AG10803 (cell line): ENCODE data around the gene EDIL3.

Experiments used
- DNase-seq: peaks from one replicate; pipeline ENCODE4 v3.0.0; 2010; ENCODE audit warnings: low read depth
- H3K4me3 ChIP-seq: 2 replicates; pipeline ENCODE4 v1.5.1; 2011; ENCODE audit warnings: mild to moderate bottlenecking, low read length, control low read depth
- TF ChIP-seq, protein P1 (sequence below): conservative IDR thresholded peaks from 2 replicates; pipeline ENCODE4 v1.5.1; 2011; ENCODE audit warnings: mild to moderate bottlenecking, low read length, control low read depth, inconsistent platforms

EDIL3 gene

DNA sequence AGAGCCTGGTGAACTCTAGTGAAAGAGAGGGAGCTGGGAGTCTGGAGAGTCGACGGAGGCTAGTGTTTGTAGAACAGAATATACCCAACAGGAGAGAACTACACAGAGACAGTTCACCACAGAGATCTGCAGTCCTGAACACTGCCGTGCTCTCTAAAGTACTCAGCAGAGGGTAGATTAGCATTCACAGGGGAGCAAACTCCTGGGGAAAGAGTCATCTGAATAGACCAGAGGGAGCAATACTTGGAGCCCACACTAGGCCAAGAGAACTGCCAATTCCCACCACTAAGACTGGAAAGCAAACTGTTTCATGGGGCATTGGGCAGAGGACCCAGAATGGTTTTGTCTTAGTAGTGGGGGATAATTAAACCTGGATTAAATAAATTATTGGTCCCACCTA, 235.6 kb downstream of the EDIL3 start:
- H3K4me3 ChIP-seq = no peak overlapping the region
- no peak for DNase-seq
- TF ChIP-seq, protein P1, sequence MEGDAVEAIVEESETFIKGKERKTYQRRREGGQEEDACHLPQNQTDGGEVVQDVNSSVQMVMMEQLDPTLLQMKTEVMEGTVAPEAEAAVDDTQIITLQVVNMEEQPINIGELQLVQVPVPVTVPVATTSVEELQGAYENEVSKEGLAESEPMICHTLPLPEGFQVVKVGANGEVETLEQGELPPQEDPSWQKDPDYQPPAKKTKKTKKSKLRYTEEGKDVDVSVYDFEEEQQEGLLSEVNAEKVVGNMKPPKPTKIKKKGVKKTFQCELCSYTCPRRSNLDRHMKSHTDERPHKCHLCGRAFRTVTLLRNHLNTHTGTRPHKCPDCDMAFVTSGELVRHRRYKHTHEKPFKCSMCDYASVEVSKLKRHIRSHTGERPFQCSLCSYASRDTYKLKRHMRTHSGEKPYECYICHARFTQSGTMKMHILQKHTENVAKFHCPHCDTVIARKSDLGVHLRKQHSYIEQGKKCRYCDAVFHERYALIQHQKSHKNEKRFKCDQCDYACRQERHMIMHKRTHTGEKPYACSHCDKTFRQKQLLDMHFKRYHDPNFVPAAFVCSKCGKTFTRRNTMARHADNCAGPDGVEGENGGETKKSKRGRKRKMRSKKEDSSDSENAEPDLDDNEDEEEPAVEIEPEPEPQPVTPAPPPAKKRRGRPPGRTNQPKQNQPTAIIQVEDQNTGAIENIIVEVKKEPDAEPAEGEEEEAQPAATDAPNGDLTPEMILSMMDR = no peak

DNA sequence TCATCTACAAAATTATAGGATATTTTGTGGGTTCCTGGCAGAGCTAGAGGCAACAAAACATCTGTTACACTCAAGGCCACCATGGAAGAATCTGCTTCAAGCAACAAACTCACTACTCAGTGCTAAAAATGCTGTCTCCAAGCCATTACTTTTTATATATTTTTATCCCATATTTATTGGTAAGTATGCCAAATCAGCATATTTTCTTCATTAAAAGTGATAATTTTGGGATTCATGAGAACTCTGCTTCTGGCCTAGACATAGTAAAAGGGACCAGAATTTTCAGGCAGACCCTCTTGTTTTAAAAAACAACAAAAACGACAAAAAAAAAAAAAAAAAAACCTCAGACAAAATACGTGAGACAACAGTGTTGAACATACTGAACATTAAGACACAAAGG, 236.0 kb downstream of the EDIL3 start:
- TF ChIP-seq, protein P1 = no peak
- DNase-seq = no peak
- H3K4me3 ChIP-seq = no peak overlapping the region

DNA sequence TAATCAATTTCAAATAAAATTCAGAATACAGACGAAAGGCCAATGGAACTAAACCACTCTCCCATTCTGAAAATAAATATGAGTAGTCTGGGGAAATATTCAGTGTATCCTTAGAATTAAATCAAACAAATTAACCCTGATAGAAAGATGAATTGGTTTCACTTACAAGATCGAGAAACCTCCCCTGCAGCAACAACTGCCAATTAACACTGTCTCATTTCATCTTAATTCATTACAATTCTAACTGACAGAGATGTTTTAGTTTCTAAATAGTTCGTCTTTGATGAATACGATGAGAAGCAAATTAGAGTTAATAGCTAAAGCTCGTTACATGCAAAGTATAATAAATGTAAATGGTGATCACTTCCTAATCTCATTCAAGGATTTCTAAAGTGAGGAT, 247.1 kb downstream of the EDIL3 start:
- no peak for DNase-seq
- no peak overlapping the region for H3K4me3 ChIP-seq
- TF ChIP-seq, protein P1 = no peak

DNA sequence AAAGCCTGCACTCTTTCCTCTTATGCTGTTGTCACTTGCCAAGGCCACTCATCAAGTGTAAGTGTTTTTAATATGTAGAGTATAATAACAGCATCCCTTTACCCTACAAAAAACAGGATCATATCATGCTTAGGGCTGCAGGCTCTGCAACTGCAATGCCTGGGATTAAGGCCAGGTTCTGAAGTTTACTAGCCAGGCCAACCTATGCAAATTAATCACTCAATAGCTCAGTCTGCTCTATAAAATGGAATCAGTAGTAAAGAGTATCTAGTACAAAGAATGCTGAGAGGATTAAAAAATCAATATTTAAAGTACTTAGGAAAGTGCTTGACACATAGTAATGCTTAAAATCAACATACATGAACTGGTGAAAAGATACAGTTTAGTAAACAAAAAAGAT, 253.3 kb downstream of the EDIL3 start:
- TF ChIP-seq, protein P1 = no peak
- no peak for DNase-seq
- no peak overlapping the region for H3K4me3 ChIP-seq

DNA sequence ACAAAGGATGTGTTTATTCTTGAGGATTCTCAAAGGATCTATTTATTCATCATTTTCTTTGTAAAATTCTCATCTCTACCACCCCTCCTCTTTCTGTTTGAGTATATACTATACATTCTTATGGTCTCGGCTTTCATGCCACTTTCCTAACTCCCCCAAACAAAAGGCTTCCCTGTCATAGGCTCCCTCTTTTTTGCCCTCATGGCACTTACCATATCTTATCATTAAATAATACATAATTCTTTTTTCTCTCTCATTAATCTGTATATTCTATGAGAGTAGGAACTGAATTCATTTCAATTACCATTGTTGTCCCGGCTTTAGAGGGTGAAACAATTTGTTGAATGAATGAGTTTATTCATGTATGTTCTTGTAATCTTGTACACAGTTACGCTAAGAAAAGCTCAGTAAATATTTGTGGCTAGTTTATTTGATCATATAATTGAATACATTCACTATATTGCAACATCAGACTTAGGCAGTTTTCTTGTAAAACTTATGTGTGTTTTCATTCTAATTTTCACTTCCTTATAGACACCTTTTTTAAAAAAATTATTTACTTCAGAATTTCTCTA, 254.6 kb downstream of the EDIL3 start:
- no peak overlapping the region for H3K4me3 ChIP-seq
- TF ChIP-seq, protein P1 = no peak
- DNase-seq = peak; percentile 22

DNA sequence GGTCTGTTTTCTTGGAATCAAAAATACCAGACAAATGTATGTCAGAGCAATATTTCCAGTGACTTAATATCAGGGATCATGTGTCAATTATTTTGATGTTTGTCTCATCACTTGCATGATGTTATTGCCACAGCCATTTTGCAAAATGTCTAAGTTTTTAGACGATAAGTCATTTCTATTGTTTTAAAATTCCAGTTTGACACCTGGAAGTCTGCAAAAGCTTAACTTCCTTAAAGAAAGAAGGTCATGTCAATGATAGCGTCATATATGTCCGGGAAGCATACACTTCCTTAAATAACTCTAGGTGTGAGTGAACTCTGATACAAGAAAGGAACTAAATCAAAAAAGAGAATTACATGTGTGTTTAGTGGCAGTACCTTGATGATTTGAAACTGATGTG, 259.5 kb downstream of the EDIL3 start:
- TF ChIP-seq, protein P1 = no peak
- H3K4me3 ChIP-seq = no peak overlapping the region
- no peak for DNase-seq

DNA sequence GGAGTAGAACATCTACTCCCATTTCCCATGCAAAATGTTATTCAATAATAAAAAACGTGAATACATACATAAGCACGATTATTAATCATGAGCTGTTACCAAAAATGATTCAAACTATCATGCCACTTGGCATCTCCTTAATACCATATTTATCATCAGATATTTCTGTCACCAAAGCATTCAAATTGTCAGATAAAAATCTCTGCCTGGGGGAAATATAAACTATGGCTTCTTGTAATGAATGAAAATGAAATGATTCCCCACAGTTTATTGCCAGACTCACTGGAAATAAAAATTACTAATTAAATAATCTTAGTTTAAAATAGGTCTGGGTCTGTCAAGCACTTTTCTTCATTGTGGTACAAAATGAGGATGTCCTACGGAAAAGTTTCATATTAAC, 265.4 kb downstream of the EDIL3 start:
- no peak for DNase-seq
- H3K4me3 ChIP-seq = no peak overlapping the region
- TF ChIP-seq, protein P1 = no peak
